GM18873 (cell line): ENCODE measurements around the gene LYZL6.
"Not testable (repeated sequence)": the region's sequence is repeated elsewhere in the genome, so short reads cannot be mapped to it uniquely, and the experiment has no call there.

Source experiments
- ATAC-seq: cut with Tn5 transposase; IDR thresholded peaks from one replicate; pipeline ENCODE4 v1.9.1; 2021; ENCODE audit warnings: mild to moderate bottlenecking, moderate library complexity, moderate number of reproducible peaks; ENCODE audit not compliant: unreplicated experiment, low FRiP score

LYZL6 gene

DNA sequence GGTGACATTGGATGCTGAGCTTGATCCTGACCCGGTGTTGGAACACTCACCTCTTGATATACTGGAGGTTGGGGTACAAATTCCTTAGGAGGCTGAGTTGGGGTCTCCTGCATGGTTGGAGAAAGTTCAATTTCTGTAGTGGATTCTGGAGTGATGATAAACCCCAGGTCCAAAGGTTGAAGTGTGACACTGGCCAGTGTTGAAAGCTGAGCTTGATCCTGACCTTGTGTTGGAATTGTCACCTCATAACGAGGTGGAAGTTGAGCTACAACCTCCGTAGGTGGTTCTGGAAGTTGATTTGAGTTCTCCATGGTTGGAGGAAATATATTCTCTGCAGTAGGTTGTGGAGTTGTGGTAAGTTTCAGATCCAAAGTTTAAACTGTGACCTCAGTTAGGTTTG is 34.1 kb downstream of the LYZL6 start:
- no peak for ATAC-seq

DNA sequence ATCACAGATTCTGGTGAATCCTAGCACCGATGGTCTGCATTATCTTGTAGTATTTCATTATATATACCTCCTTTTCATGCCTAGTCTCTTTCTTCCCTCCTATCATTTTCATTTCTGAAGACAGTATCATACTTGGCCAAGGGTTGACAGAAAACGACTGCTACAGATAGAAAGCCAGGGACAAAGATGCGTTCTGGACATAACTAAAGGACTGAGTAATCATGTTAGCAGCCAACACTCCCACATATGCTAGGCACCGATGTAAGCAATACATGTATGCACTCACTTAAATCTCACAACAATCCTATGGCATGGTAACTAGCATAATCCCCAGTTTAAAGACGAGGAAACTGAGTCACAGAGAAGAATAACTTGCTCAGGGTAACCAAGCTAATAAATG is 35.8 kb downstream of the LYZL6 start:
- no peak for ATAC-seq

GRCh38 chr17:35906926-35907637 is 36.4 kb downstream of the LYZL6 start:
- ATAC-seq: no peak

GRCh38 chr17:35906191-35906925 is 37.2 kb downstream of the LYZL6 start:
- no peak for ATAC-seq

- no peak for ATAC-seq
Measured at GRCh38 chr17:35903451-35903850, 40.1 kb downstream of the LYZL6 start.

DNA sequence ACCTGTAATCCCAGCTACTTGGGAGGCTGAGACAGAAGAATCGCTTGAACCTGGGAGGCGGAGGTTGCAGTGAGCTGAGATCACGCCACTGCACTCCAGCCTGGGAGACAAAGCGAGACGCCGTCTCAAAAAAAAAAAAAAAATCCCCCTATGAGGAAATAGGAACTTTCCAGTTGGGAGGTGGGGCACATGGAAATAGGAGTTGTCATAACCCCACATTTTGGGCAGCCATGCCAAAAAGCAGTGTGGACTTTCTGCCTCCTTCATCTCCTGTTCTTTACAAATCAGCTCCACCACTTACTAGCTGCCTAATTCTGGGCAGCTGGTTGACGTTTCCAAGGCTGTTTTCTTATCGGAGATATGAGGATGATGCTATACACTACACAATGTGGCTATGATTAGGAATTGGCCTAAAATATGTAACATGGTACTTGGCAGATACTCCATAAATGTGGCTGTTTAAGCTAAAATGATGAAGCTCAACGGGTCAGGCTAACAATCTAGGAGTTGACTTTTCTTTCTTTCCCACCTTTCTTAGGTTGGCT is 41.8 kb downstream of the LYZL6 start:
- ATAC-seq: no peak

DNA sequence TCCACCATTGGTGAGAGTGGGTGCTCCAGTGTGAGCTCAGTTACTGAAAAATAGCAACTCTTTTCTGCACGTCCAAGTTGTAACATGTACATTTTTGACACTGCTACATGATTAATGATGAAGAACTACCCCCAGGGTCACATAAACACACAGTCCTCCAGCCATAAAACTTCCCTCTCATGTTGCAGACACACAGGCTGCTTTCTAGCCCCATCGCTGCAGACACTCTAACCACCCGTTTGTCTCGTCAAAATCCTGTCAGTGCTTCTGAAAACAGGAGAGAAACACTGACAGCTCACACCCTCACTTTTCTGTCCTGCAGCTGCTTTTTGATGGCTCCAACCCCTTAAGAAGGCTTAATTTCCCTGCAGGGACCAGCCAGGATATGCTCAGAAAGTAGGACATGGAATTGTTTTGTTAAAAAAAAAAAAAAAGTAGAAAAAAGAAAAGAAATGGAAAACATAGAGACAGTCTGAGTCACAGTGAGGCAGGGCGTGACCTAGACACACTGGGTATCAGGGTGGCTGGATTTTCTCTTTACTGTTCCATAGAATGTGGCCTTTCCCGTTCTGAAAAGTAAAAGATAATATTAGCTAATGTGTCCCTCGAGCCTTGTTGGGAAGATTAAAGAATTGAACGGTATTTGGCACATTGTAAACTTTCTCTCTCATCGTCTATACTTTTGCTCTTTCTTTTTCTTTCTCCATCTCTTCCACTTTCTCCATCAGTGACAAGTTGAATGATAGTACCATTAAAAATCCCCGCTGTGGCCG is 42.6 kb downstream of the LYZL6 start:
- ATAC-seq: no peak

DNA sequence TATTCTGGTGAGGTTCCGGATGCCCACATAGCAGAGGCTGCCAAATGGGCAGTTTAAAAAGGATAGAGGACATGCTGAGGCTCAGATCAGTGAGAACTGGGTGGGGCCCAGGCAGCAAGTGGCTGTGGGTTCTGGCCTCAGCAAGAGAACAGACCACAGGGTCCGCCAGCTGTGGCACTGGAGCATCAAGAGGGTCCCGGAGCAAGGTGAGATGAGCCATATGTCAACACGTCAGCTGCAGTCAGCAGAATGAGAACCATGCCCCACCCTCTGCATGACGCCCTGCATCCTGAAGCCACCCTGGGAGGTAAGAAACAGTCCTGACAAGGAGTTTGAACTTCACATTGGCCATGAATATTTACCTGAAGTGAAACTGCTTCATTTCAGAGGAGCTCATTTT is 43.2 kb downstream of the LYZL6 start:
- no peak for ATAC-seq

- no peak for ATAC-seq
Measured at GRCh38 chr17:35898283-35899070, 45.0 kb downstream of the LYZL6 start.

- ATAC-seq: not testable (repeated sequence)
Measured at GRCh38 chr17:35897772-35898171, 45.7 kb downstream of the LYZL6 start.

- no peak for ATAC-seq
Measured at GRCh38 chr17:35895636-35896587, 47.6 kb downstream of the LYZL6 start.

DNA sequence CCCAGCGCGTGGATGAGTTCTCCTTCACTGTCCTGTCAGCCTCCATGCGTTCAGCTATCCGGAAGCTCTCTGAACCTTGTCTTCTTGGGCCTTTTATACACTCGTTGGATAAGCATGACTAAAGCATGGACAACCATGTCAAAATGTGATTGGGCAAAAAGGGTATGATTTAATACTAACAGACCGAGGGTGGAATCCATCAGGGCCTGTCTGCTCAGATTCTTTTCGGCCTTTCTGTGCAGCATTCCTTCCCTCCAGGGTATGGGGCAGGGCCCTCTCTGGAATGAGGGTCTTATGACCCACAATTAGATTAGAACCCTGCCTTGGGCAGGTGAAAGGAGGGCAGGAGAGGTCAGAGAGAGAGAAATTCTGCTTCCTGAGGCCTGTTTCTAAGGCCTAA is 49.3 kb downstream of the LYZL6 start:
- ATAC-seq: no peak

GRCh38 chr17:35893751-35894150 is 49.8 kb downstream of the LYZL6 start:
- ATAC-seq: no peak

GRCh38 chr17:35892091-35893035 is 51.1 kb downstream of the LYZL6 start:
- ATAC-seq: no peak

GRCh38 chr17:35891269-35891668 is 52.2 kb downstream of the LYZL6 start:
- no peak for ATAC-seq

DNA sequence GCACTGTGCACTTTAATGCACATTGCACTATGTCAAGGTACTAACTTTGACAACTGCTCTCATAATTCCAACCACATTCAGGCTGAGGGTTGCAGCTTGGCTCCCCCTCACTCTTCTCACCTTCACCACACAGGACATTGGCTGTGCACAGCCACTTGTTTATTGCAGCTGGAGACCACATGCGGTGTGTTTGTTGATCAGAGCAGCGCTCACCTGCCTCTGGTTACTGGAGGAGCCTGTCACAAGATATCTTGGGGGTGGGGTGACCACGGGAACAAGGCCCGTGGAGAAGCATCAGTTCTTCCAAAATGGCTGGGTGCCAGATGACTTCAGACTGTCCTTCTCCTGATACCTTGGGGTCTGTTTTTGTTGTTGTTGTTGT is 52.7 kb downstream of the LYZL6 start:
- ATAC-seq: no peak

- ATAC-seq: no peak
Measured at GRCh38 chr17:35889818-35890773, 53.4 kb downstream of the LYZL6 start.
